Measurements from ENCODE around the gene CSTF1.

CSTF1 gene

DNA sequence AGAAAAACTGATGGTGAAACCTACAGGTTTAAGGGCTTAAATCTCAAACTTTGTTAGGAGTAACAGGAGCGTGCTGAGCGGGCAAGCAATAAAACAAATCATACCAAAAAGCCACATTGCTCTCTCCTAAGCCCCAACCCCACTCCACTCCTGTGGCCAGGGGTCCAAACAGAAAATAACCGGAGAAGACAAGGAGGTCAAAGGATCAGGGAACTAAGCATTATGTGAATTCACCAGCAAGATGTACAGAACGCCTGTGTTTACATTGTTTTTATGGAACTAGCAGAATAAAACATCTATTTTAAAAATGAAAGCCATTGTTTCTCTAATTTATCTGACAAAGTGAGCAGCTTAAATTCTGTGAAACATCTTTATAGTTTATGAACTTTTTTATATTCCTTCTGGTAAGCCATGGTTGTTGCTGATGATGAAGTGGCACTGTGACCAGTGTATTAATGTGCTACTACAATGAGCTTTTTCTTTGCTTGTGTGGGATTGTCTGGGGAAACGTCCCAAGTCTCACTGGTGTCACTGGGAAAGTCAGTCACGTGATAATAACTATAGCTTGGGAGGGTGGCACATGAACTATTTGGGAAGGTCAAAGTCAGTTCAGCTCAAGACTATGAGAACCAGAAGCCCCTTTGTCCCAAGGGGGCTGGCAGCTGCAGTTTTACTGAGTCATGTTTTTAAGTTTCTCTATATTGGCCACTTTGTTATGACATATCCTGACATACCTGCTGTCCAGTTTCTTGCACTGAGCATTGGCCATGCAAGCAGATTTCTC lies 23.9 kb upstream of the CSTF1 start:
- no peaks in the 10 kb centered on the region for H3K9me3 ChIP-seq (ENCODE audit: control insufficient read depth, insufficient read depth, low read length)
- H3K27me3 ChIP-seq (ENCODE audit: control insufficient read depth, low read length), result no peaks in the 10 kb centered on the region; the same call in 1 of the 2 replicates
- no peaks in the 10 kb centered on the region for H3K9me2 ChIP-seq (replicated peaks; ENCODE audit: control insufficient read depth, low read length)
- H3K4me1 ChIP-seq (ENCODE audit: control insufficient read depth, low read length), result no peaks in the 10 kb centered on the region
- H3K4me3 ChIP-seq (ENCODE audit: low read length), result no peak overlapping the region
- H3K27ac ChIP-seq (ENCODE audit: low read depth, low read length), result no peak overlapping the region
- H3F3A ChIP-seq (ENCODE audit: control insufficient read depth, insufficient read depth), result peaks cover 18% of the 10 kb centered on the region
- peaks cover 48% of the 10 kb centered on the region for H3K36me3 ChIP-seq (ENCODE audit: control insufficient read depth, low read length)
- H3K4me2 ChIP-seq (ENCODE audit: low read length), result no peak overlapping the region
- TF ChIP-seq EZH2phosphoT487 (IDR thresholded peaks at IDR 0.05; ENCODE audit: borderline replicate concordance, low read length) (no peak), CTCF (IDR thresholded peaks at IDR 0.05; ENCODE audit: low read depth, low read length, poor library complexity, severe bottlenecking) (no peak)
- no peaks in the 10 kb centered on the region for H4K20me1 ChIP-seq (ENCODE audit: control insufficient read depth, insufficient read depth, low read depth, low read length)
- peaks cover 10% of the 10 kb centered on the region for H3K79me2 ChIP-seq (ENCODE audit: control insufficient read depth, low read length)

DNA sequence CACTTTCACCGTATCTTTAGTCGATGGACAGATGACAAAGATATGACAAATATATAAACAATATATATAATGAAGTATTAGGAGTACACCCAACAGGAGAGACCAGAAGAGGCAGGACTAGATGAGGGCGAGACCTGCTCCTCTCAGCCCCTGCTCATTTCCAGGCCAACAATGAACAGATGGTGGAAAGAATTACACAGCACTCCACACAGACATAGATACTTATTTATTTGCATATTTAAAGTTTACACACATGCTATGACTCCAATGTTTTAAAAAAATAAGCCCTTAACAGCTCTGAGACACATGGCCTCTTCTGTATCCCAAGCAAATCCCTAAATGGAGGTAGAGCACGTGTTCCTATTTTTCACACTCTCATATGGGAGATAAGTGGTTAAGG lies 23.3 kb upstream of the CSTF1 start:
- Histone ChIP-seq H3K4me1 (ENCODE audit: control insufficient read depth, low read length) (no peaks in the 10 kb centered on the region), H3F3A (ENCODE audit: control insufficient read depth, insufficient read depth) (peaks cover 18% of the 10 kb centered on the region), H3K4me3 (ENCODE audit: low read length) (no peak overlapping the region), H3K9me2 (replicated peaks; ENCODE audit: control insufficient read depth, low read length) (no peaks in the 10 kb centered on the region), H4K20me1 (ENCODE audit: control insufficient read depth, insufficient read depth, low read depth, low read length) (no peaks in the 10 kb centered on the region), H3K4me2 (ENCODE audit: low read length) (no peak overlapping the region), H3K27me3 (ENCODE audit: control insufficient read depth, low read length) (no peaks in the 10 kb centered on the region), H3K27ac (ENCODE audit: low read depth, low read length) (no peak overlapping the region), H3K79me2 (ENCODE audit: control insufficient read depth, low read length) (peaks cover 16% of the 10 kb centered on the region), H3K9me3 (ENCODE audit: control insufficient read depth, insufficient read depth, low read length) (no peaks in the 10 kb centered on the region), H3K36me3 (ENCODE audit: control insufficient read depth, low read length) (peaks cover 54% of the 10 kb centered on the region)
- TF ChIP-seq EZH2phosphoT487 (IDR thresholded peaks at IDR 0.05; ENCODE audit: borderline replicate concordance, low read length) (no peak), CTCF (IDR thresholded peaks at IDR 0.05; ENCODE audit: low read depth, low read length, poor library complexity, severe bottlenecking) (no peak)

- Histone ChIP-seq H3K36me3 (ENCODE audit: control insufficient read depth, low read length) (peaks cover 78% of the 10 kb centered on the region), H3K4me2 (ENCODE audit: low read length) (no peak overlapping the region), H3K79me2 (ENCODE audit: control insufficient read depth, low read length) (peaks cover 34% of the 10 kb centered on the region)
Observed at GRCh38 chr20:56371977-56372376, 20.5 kb upstream of the CSTF1 start.

More at GRCh38 chr20:56371977-56372376, 20.5 kb upstream of the CSTF1 start:
- no peaks in the 10 kb centered on the region for H3K4me1 ChIP-seq (ENCODE audit: control insufficient read depth, low read length)
- H3K27me3 ChIP-seq (ENCODE audit: control insufficient read depth, low read length), result no peaks in the 10 kb centered on the region
- H3K27ac ChIP-seq (ENCODE audit: low read depth, low read length), result no peak overlapping the region
- no peak overlapping the region for H3K4me3 ChIP-seq (ENCODE audit: low read length)
- no peaks in the 10 kb centered on the region for H4K20me1 ChIP-seq (ENCODE audit: control insufficient read depth, insufficient read depth, low read depth, low read length)
- no peaks in the 10 kb centered on the region for H3K9me3 ChIP-seq (ENCODE audit: control insufficient read depth, insufficient read depth, low read length)
- peaks cover 18% of the 10 kb centered on the region for H3F3A ChIP-seq (ENCODE audit: control insufficient read depth, insufficient read depth)
- no peaks in the 10 kb centered on the region for H3K9me2 ChIP-seq (replicated peaks; ENCODE audit: control insufficient read depth, low read length)
- no peak for TF ChIP-seq EZH2phosphoT487 (IDR thresholded peaks at IDR 0.05; ENCODE audit: borderline replicate concordance, low read length)
- no peak for TF ChIP-seq CTCF (IDR thresholded peaks at IDR 0.05; ENCODE audit: low read depth, low read length, poor library complexity, severe bottlenecking)

Measured in DOHH2 (cell line).